Nephron (organoid): Measurements from ENCODE around the gene DDX52.
"Not testable (repeated sequence)": the region's sequence is repeated elsewhere in the genome, so short reads cannot be mapped to it uniquely, and the experiment has no call there.

Experiments used
- H3K27ac Mint-ChIP-seq, 3 experiments: 2 replicates each; pipeline ENCODE4 v1.8.0; 2020; ENCODE audit warnings: mixed read lengths in 3 of 3, mild to moderate bottlenecking in 2 of 3, moderate library complexity in 1 of 3
- H3K27me3 Mint-ChIP-seq: 2 replicates; pipeline ENCODE4 v1.8.0; 2021; ENCODE audit warnings: low read depth, mild to moderate bottlenecking, moderate library complexity, mixed read lengths
- H3K36me3 Mint-ChIP-seq: 2 replicates; pipeline ENCODE4 v1.8.0; 2020; ENCODE audit warnings: low read depth, mixed read lengths
- H3K4me1 Mint-ChIP-seq: 2 replicates; pipeline ENCODE4 v1.8.0; 2020; ENCODE audit warnings: mixed read lengths
- H3K4me3 Mint-ChIP-seq, 3 experiments: 2 replicates each; pipeline ENCODE4 v1.8.0; 2020; ENCODE audit warnings: mild to moderate bottlenecking in 3 of 3, mixed read lengths in 3 of 3, moderate library complexity in 2 of 3
- H3K9me3 Mint-ChIP-seq: 2 replicates; pipeline ENCODE4 v1.8.0; 2020; ENCODE audit warnings: mixed read lengths
- CTCF ChIP-seq, 3 experiments: fragments of 200-600 bp; sonication (generic); IDR thresholded peaks; one replicate each; pipeline ENCODE4 v1.5.0; 2021; ENCODE audit warnings: antibody characterized with exemption in 3 of 3; ENCODE audit not compliant: unreplicated experiment in 3 of 3

The DDX52 gene

GRCh38 chr17:37614823-37615222 lies 28.4 kb downstream of the DDX52 start:
- H3K9me3 Mint-ChIP-seq = no peaks in the 10 kb centered on the region
- H3K27me3 Mint-ChIP-seq = no peaks in the 10 kb centered on the region
- peaks cover 41% of the 10 kb centered on the region for H3K36me3 Mint-ChIP-seq
- no peak overlapping the region for H3K27ac Mint-ChIP-seq
- peaks cover 1% of the 10 kb centered on the region for H3K4me1 Mint-ChIP-seq
- H3K4me3 Mint-ChIP-seq = no peak overlapping the region
- TF ChIP-seq CTCF (IDR thresholded peaks at IDR 0.05; ENCODE audit: unreplicated experiment in 3 of 3) = no peak

- H3K27me3 Mint-ChIP-seq = no peaks in the 10 kb centered on the region
- H3K9me3 Mint-ChIP-seq = no peaks in the 10 kb centered on the region
- H3K36me3 Mint-ChIP-seq = peaks cover 39% of the 10 kb centered on the region
- peaks cover 6% of the 10 kb centered on the region for H3K4me1 Mint-ChIP-seq
- H3K27ac Mint-ChIP-seq = peak overlapping the region in 1 of 3 experiments; percentile 39
- H3K4me3 Mint-ChIP-seq = no peak overlapping the region
- no peak for TF ChIP-seq CTCF (IDR thresholded peaks at IDR 0.05; ENCODE audit: unreplicated experiment in 3 of 3)
These were observed 28.9 kb downstream of the DDX52 start for GRCh38 chr17:37614391-37614790.

DNA sequence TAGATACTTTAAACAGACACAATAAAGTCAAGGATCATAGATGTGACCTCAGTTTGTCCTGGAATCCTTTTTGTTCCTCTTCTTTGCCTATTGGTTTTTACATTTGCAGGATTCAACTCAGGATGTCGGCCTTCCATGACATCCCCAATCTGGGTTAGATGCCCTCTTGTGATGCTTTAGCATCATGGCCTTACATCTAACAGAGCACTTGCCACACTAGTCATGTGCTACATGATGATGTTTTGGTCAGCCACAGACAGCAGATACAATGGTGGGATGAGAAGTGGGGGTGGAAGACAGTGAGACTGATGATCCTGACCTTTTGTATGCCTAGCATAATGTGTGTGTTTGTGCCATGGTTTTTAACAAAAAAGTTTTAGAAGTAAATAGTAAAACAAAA lies 32.3 kb downstream of the DDX52 start:
- Mint-ChIP-seq H3K9me3 (no peaks in the 10 kb centered on the region), H3K4me3 (peak overlapping the region; percentile 46 to 75 (median 49)), H3K4me1 (peaks cover 18% of the 10 kb centered on the region), H3K27me3 (no peaks in the 10 kb centered on the region), H3K36me3 (peaks cover 35% of the 10 kb centered on the region), H3K27ac (peak overlapping the region; percentile 39 to 99 (median 47))
- no peak for TF ChIP-seq CTCF (IDR thresholded peaks at IDR 0.05; ENCODE audit: unreplicated experiment in 3 of 3)

- Mint-ChIP-seq H3K36me3 (peaks cover 42% of the 10 kb centered on the region), H3K27ac (peak overlapping the region; percentile 99 to 100 (median 99)), H3K4me1 (peaks cover 23% of the 10 kb centered on the region), H3K4me3 (peak overlapping the region; percentile 89 to 98 (median 90))
- H3K9me3 Mint-ChIP-seq, H3K27me3 Mint-ChIP-seq: not testable (repeated sequence)
These were observed 33.2 kb downstream of the DDX52 start for GRCh38 chr17:37610041-37610420.

DNA sequence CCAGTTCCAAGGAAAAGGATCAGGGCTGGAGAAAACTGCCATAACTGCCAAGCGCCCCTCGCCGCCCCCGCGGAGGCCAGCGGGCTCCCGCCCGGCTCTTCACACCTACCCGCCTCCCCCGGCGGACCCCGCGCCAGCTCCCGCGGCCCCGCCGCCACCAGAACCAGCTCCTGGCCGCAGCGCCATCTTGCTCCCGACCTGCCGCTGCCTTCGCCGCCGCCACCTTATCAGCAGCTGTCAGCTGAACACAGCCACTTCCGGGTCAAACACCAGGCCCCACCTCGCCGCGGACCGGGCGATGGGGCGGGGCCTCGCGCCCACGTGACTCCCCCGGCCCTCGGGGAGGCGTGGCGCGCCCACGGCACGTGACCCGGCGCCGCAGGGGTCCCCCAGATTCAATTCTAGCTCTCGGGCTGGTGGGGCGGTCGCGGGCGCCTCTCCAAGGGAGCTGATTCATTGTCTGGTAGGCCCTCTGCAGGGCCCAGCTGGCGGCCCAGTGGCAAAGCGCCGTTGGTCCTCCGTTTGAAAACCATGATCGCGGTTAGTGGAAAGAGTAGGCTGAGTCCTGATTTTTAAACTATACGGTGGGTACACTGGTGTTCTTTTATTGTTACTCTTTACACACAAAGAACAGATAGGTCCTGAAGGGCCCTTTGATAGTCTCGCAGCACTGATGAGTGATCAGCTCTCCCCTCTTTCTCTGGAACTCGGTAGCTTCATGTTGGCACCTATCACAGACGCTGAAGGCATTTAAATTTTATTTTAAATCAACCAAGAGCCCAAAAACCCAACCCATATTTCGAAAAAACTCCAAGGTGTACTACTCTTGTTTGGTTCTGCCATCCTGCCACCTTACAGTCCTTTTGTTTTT lies 33.8 kb downstream of the DDX52 start, which contains the start of gene SYNRG:
TSS of gene SYNRG (minus strand) at position 249 of the 871 bp plus-strand sequence. CDS start at position 186, 63 bp downstream.
- peak within 1 kb of the TSS; percentile 89 to 98 (median 90) for H3K4me3 Mint-ChIP-seq
- peak; percentile 40 to 52 (median 47) for TF ChIP-seq CTCF (IDR thresholded peaks at IDR 0.05; ENCODE audit: unreplicated experiment in 3 of 3)
- H3K9me3 Mint-ChIP-seq = peaks cover 3% of the 10 kb centered on the region
- H3K4me1 Mint-ChIP-seq = peaks cover 23% of the 10 kb centered on the region
- no peaks in the 10 kb centered on the region for H3K27me3 Mint-ChIP-seq
- peaks cover 44% of the 10 kb centered on the region for H3K36me3 Mint-ChIP-seq
- H3K27ac Mint-ChIP-seq = peak within 1 kb of the TSS; percentile 99 to 100 (median 99)

GRCh38 chr17:37608351-37609169 lies 34.7 kb downstream of the DDX52 start:
- Mint-ChIP-seq H3K27me3 (no peaks in the 10 kb centered on the region), H3K4me1 (peaks cover 23% of the 10 kb centered on the region), H3K4me3 (peak overlapping the region; percentile 89 to 98 (median 90)), H3K36me3 (peaks cover 44% of the 10 kb centered on the region), H3K27ac (peak overlapping the region; percentile 99 to 100 (median 99)), H3K9me3 (peaks cover 7% of the 10 kb centered on the region)
- no peak for TF ChIP-seq CTCF (IDR thresholded peaks at IDR 0.05; ENCODE audit: unreplicated experiment in 3 of 3)
